PFSK-1 (cell line): Measurements from ENCODE around the gene CFAP65.

ENCODE experiments used
- FOXP2 ChIP-seq: optimal IDR thresholded peaks from 2 replicates; pipeline ENCODE3; 2011; ENCODE audit warnings: borderline replicate concordance, control low read depth, inconsistent platforms; ENCODE audit not compliant: insufficient read depth; ENCODE audit errors: extremely low read length, extremely low read depth
- POLR2AphosphoS5 ChIP-seq: IDR thresholded peaks from 2 replicates; pipeline ENCODE4 v1.6.1; 2012; ENCODE audit warnings: low read depth, mild to moderate bottlenecking, control low read depth, low read length, moderate library complexity

- TF ChIP-seq FOXP2 (no peak), POLR2AphosphoS5 (no peak)
Measured at GRCh38 chr2:219042750-219043149, 1.4 kb upstream of the CFAP65 start.
